SK-N-SH (cell line): ENCODE results near the gene ARID2. TPM values are rescaled to one million over a fixed set of nuclear protein-coding genes. Genes with fewer than 3 reads are reported as not detected.

ENCODE experiments used
- CTCF ChIA-PET: fragments of 300-600, 350-600 bp; formaldehyde crosslinking; extraction: SDS; loops from one replicate; lab custom pipeline; 2021; lab: Yijun Ruan, JAX
- POLR2A ChIA-PET: fragments of 350-600 bp; sonication (Branson Sonifier 250); formaldehyde crosslinking; extraction: SDS; loops from one replicate; lab custom pipeline; 2020; ENCODE audit warnings: antibody characterized with exemption, inconsistent platforms; lab: Yijun Ruan, JAX
- DNase-seq: peaks from one replicate; pipeline ENCODE4 v3.0.0; 2012
- H2AFZ ChIP-seq: fragments of 200-600 bp; sonication (generic); 2 replicates; pipeline ENCODE4 v1.8.1; 2016; ENCODE audit warnings: antibody characterized with exemption, mild to moderate bottlenecking, low read depth
- H3F3A ChIP-seq: fragments of 200-600 bp; sonication (generic); replicated peaks from 2 replicates; pipeline ENCODE3; 2016; ENCODE audit warnings: antibody characterized with exemption, mild to moderate bottlenecking; ENCODE audit not compliant: insufficient read depth
- H3K27ac ChIP-seq, 2 experiments: fragments of 200-500 bp in 1 of 2; fragments of 200-600 bp in 1 of 2; sonication (Bioruptor generic) in 1 of 2; sonication (generic), shearing (Covaris generic) in 1 of 2; 2 replicates each; pipeline versions ENCODE4 v1.5.1 to v1.6.1; 2014 to 2016; ENCODE audit warnings: low read depth in 2 of 2, inconsistent platforms in 1 of 2, low read length in 1 of 2, mild to moderate bottlenecking in 1 of 2, mixed read lengths in 1 of 2
- H3K27me3 ChIP-seq: fragments of 200-600 bp; sonication (generic), shearing (Covaris generic); 2 replicates; pipeline ENCODE4 v1.6.1; 2016; ENCODE audit warnings: mixed run types; ENCODE audit not compliant: insufficient read depth
- H3K36me3 ChIP-seq, 2 experiments: fragments of 200-500 bp in 1 of 2; fragments of 200-600 bp in 1 of 2; sonication (Bioruptor generic) in 1 of 2; sonication (generic) in 1 of 2; replicated peaks in 1 of 2; 2 replicates each; pipeline versions ENCODE3 to v1.5.1; 2014 to 2016; ENCODE audit warnings: low read length in 1 of 2, mild to moderate bottlenecking in 1 of 2; ENCODE audit not compliant: insufficient read depth in 2 of 2, control insufficient read depth in 1 of 2
- H3K4me1 ChIP-seq, 2 experiments: fragments of 200-500 bp in 1 of 2; fragments of 200-600 bp in 1 of 2; sonication (Bioruptor generic) in 1 of 2; sonication (generic), shearing (Covaris generic) in 1 of 2; 2 replicates each; pipeline versions ENCODE4 v1.5.1 to v1.6.1; 2014 to 2016; ENCODE audit warnings: low read depth in 1 of 2, low read length in 1 of 2, mixed run types in 1 of 2; ENCODE audit not compliant: insufficient read depth in 2 of 2, control insufficient read depth in 1 of 2
- H3K4me2 ChIP-seq: fragments of 200-600 bp; sonication (generic), shearing (Covaris generic); 2 replicates; pipeline ENCODE4 v1.6.1; 2017; ENCODE audit warnings: mixed run types
- H3K4me3 ChIP-seq, 2 experiments: fragments of 200-500 bp in 1 of 2; fragments of 200-600 bp in 1 of 2; sonication (Bioruptor generic) in 1 of 2; sonication (generic), shearing (Covaris generic) in 1 of 2; 2 replicates each; pipeline versions ENCODE4 v1.5.1 to v1.8.1; 2014 to 2016; ENCODE audit warnings: low read depth in 2 of 2, inconsistent platforms in 1 of 2, low read length in 1 of 2, mild to moderate bottlenecking in 1 of 2, mixed read lengths in 1 of 2, moderate library complexity in 1 of 2
- H3K79me2 ChIP-seq: fragments of 200-600 bp; sonication (generic); 2 replicates; pipeline ENCODE4 v1.8.1; 2017; ENCODE audit warnings: mild to moderate bottlenecking; ENCODE audit not compliant: insufficient read depth
- H3K9ac ChIP-seq: fragments of 200-600 bp; sonication (generic); 2 replicates; pipeline ENCODE4 v1.6.1; 2017; ENCODE audit warnings: mixed run types
- H3K9me2 ChIP-seq: fragments of 200-600 bp; sonication (generic); 2 replicates; pipeline ENCODE4 v1.6.1; 2017; ENCODE audit warnings: mixed run types
- H3K9me3 ChIP-seq: fragments of 200-600 bp; sonication (generic); 2 replicates; pipeline ENCODE4 v1.6.1; 2017; ENCODE audit warnings: mixed run types, mild to moderate bottlenecking, moderate library complexity
- H4K20me1 ChIP-seq: fragments of 200-600 bp; sonication (generic); 2 replicates; pipeline ENCODE4 v1.6.1; 2017; ENCODE audit warnings: mild to moderate bottlenecking, mixed run types; ENCODE audit not compliant: insufficient read depth
- CHD2 ChIP-seq: fragments of 150-350 bp; IDR thresholded peaks from 2 replicates; pipeline ENCODE4 v1.6.1; 2018; ENCODE audit warnings: low read length; ENCODE audit not compliant: partially characterized antibody
- EP300 ChIP-seq, 2 experiments: IDR thresholded peaks; 2 replicates each; pipeline versions ENCODE4 v1.4.0 to v1.6.1; 2012; ENCODE audit warnings: borderline replicate concordance in 1 of 2, low read depth in 1 of 2, low read length in 1 of 2
- FOSL2 ChIP-seq: IDR thresholded peaks from 2 replicates; pipeline ENCODE4 v1.4.0; 2012; ENCODE audit warnings: low read depth, mild to moderate bottlenecking, moderate library complexity, borderline replicate concordance
- FOXM1 ChIP-seq: IDR thresholded peaks from 2 replicates; pipeline ENCODE4 v1.4.0; 2012; ENCODE audit warnings: low read depth, mild to moderate bottlenecking
- GATA2 ChIP-seq: sonication (generic); formaldehyde crosslinking; IDR thresholded peaks from 2 replicates; pipeline ENCODE4 v1.5.0; 2020; ENCODE audit warnings: mild to moderate bottlenecking, missing genetic modification reagents
- JUND ChIP-seq: IDR thresholded peaks from 2 replicates; pipeline ENCODE4 v1.4.0; 2012
- MEF2A ChIP-seq: IDR thresholded peaks from 2 replicates; pipeline ENCODE4 v1.4.0; 2012; ENCODE audit warnings: low read depth, borderline replicate concordance
- NFIC ChIP-seq: IDR thresholded peaks from 2 replicates; pipeline ENCODE4 v1.4.0; 2012; ENCODE audit warnings: borderline replicate concordance
- RAD21 ChIP-seq: IDR thresholded peaks from 2 replicates; pipeline ENCODE4 v1.6.1; 2012; ENCODE audit warnings: mild to moderate bottlenecking, low read length
- RCOR1 ChIP-seq: fragments of 150-350 bp; IDR thresholded peaks from 2 replicates; pipeline ENCODE4 v1.6.1; 2017; ENCODE audit warnings: antibody characterized with exemption, low read length
- REST ChIP-seq: IDR thresholded peaks from 2 replicates; pipeline ENCODE4 v1.6.1; 2012; ENCODE audit warnings: mild to moderate bottlenecking, low read depth, low read length, moderate library complexity
- RFX5 ChIP-seq: IDR thresholded peaks from 2 replicates; pipeline ENCODE4 v1.6.1; 2012; ENCODE audit warnings: mild to moderate bottlenecking, improper control_type of control experiment, low read length
- RXRA ChIP-seq: IDR thresholded peaks from 2 replicates; pipeline ENCODE4 v1.4.0; 2012; ENCODE audit warnings: low read depth, mild to moderate bottlenecking, borderline replicate concordance
- SIN3A ChIP-seq: IDR thresholded peaks from 2 replicates; pipeline ENCODE4 v1.6.1; 2012; ENCODE audit warnings: low read depth, mild to moderate bottlenecking, low read length, moderate library complexity, borderline replicate concordance
- USF2 ChIP-seq: fragments of 150-350 bp; IDR thresholded peaks from 2 replicates; pipeline ENCODE4 v1.6.1; 2017; ENCODE audit warnings: antibody characterized with exemption, low read length, low read depth, borderline replicate concordance
- WGBS: methylation state at CpG from one replicate; pipeline ENCODE4 v1.1.6; 2017; ENCODE audit warnings: low lambda C conversion rate; 5-methylcytosine and 5-hydroxymethylcytosine counted together
- polyA plus RNA-seq, 3 experiments: library from polyadenylated mRNA; depleted of rRNA; stranded (reverse); fragments of >200 nt; gene quantifications; 2 replicates each; pipeline ENCODE4 v1.2.3, GENCODE V29; 2012

Gene ARID2
- polyA plus RNA-seq, 1 of the 3 experiments (the other 2 are of a cell fraction) = 5.9 TPM

GRCh38 chr12:45757172-45757571, 27.7 kb downstream of the ARID2 start:
- peaks cover 17% of the 10 kb centered on the region for H3F3A ChIP-seq
- TF ChIP-seq FOSL2 = no peak
- TF ChIP-seq RCOR1 = no peak
- TF ChIP-seq CHD2 = no peak
- no peak for TF ChIP-seq JUND
- TF ChIP-seq FOXM1 = no peak
- TF ChIP-seq RFX5 = no peak
- TF ChIP-seq SIN3A = no peak
- no peak for TF ChIP-seq USF2
- no peak for TF ChIP-seq RXRA
- no peak for TF ChIP-seq GATA2 (CRISPR knock-in tag)
- no peak for TF ChIP-seq REST
- TF ChIP-seq RAD21 = no peak
- TF ChIP-seq NFIC = no peak
- 96% methylated on average over 3 of the region's 3 CpGs for WGBS
- POLR2A ChIA-PET = interaction anchor here (1.0 kb wide), 1 partner anchor 15 kb away, joined by 3 read pairs; no protein-coding TSS in a partner anchor
- peaks cover 6% of the 10 kb centered on the region for H4K20me1 ChIP-seq
- no peak overlapping the region for H3K9ac ChIP-seq
- no peak for DNase-seq
- CTCF ChIA-PET = interaction anchor here (1.3 to 2.0 kb wide), 3 partner anchors 8 to 11 kb away, joined by 3 to 6 read pairs (median 5); no protein-coding TSS in a partner anchor
- H3K9me3 ChIP-seq = no peaks in the 10 kb centered on the region
- no peak overlapping the region for H3K4me3 ChIP-seq
- H3K27ac ChIP-seq = no peak overlapping the region
- peaks cover 21 to 32% of the 10 kb centered on the region in 2 experiments for H3K36me3 ChIP-seq
- H3K27me3 ChIP-seq = no peaks in the 10 kb centered on the region
- no peak overlapping the region for H2AFZ ChIP-seq
- H3K9me2 ChIP-seq = no peaks in the 10 kb centered on the region
- no peak overlapping the region for H3K4me2 ChIP-seq
- peaks cover 86% of the 10 kb centered on the region for H3K79me2 ChIP-seq
- peaks cover 0 to 1% of the 10 kb centered on the region in 2 experiments; a peak in 2 of 4 replicates for H3K4me1 ChIP-seq

- Histone ChIP-seq H2AFZ (no peak overlapping the region), H3K9me2 (no peaks in the 10 kb centered on the region), H3K4me1 (peaks cover 0 to 2% of the 10 kb centered on the region in 2 experiments; a peak in 2 of 4 replicates), H3K36me3 (peaks cover 10 to 20% of the 10 kb centered on the region in 2 experiments), H3K9me3 (no peaks in the 10 kb centered on the region), H3K79me2 (peaks cover 87% of the 10 kb centered on the region), H3K27ac (no peak overlapping the region), H3K27me3 (no peaks in the 10 kb centered on the region), H3K9ac (no peak overlapping the region), H3F3A (peaks cover 17% of the 10 kb centered on the region), H4K20me1 (peaks cover 15% of the 10 kb centered on the region), H3K4me2 (no peak overlapping the region), H3K4me3 (no peak overlapping the region)
- WGBS = 95% methylated on average over 4 of the region's 4 CpGs
- no peak for DNase-seq
- CTCF ChIA-PET = interaction anchor here (0.7 to 3.4 kb wide), 5 partner anchors 15 to 183 kb away, joined by 3 to 20 read pairs (median 3); no protein-coding TSS in a partner anchor
- TF ChIP-seq EP300 (IDR thresholded peaks at IDR 0.05; ENCODE audit: borderline replicate concordance in 1 of 2, low read depth in 1 of 2, low read length in 1 of 2) (no peak), MEF2A (no peak)
- POLR2A ChIA-PET = no interaction called here
Measured at GRCh38 chr12:45760333-45760732, 30.8 kb downstream of the ARID2 start.
